ENCODE measurements around the gene TNXB. TPM values are rescaled to one million over a fixed set of nuclear protein-coding genes. Genes with fewer than 3 reads are reported as not detected.

Gene TNXB
- 3.0 and 81.8 TPM in 2 replicates for total RNA-seq

GRCh38 chr6:32109114-32109764 lies at the start of gene TNXB:
Gene TNXB (minus strand): TSS chr6:32109338. CDS start chr6:32098198, 11,140 bp downstream.

GRCh38 chr6:32153564-32154513 lies 44.7 kb upstream of the TNXB start, which contains the start of gene PPT2:
Gene PPT2 (plus strand): TSS chr6:32154141. CDS start chr6:32154595, 454 bp downstream.

GRCh38 chr6:32151863-32152768 lies 43.0 kb upstream of the TNXB start, which contains the start of gene PRRT1:
Gene PRRT1 (minus strand): TSS chr6:32151939. CDS start chr6:32151827, 112 bp downstream.

GRCh38 chr6:32127717-32128592 lies 18.8 kb upstream of the TNXB start, which contains the start of gene ATF6B:
Gene ATF6B (minus strand): TSS chr6:32128246. CDS start chr6:32128207, 39 bp downstream.

GRCh38 chr6:32037598-32038524 lies 71.3 kb downstream of the TNXB start, which contains the start of gene CYP21A2:
Gene CYP21A2 (plus strand): TSS chr6:32038415. CDS start chr6:32038423, 8 bp downstream.

GRCh38 chr6:32014547-32014946 lies 94.6 kb downstream of the TNXB start, which contains the start of gene C4B:
Gene C4B (plus strand): TSS chr6:32014795. CDS start chr6:32014846, 51 bp downstream.

Small RNAs within 50 kb of the gene (small RNA-seq; reads per million reads assigned to genes)
- not detected for gene RNA5SP206 (ENCODE audit: low replicate concordance)

Other genes starting within 250 kb of the TNXB start
- gene NEU1, start 246.5 kb downstream of the TNXB start, total RNA-seq, result 84.3 and 201 TPM in 2 replicates
- gene SLC44A4, start 230.3 kb downstream of the TNXB start, total RNA-seq, result under 0.01 TPM in 1 of 2 replicates, not detected in the other
- gene EHMT2, start 211.6 kb downstream of the TNXB start, total RNA-seq, result 35.0 and 51.1 TPM in 2 replicates
- gene ZBTB12, start 207.3 kb downstream of the TNXB start, total RNA-seq, result 1.4 and 2.8 TPM in 2 replicates
- 0.29 and 14.2 TPM in 2 replicates for gene C2, start 181.6 kb downstream of the TNXB start, total RNA-seq
- gene CFB, start 163.2 kb downstream of the TNXB start, total RNA-seq, result 2.3 and 62.8 TPM in 2 replicates
- gene NELFE, start 150.4 kb downstream of the TNXB start, total RNA-seq, result 125 and 137 TPM in 2 replicates
- gene SKIC2, start 150.2 kb downstream of the TNXB start, total RNA-seq, result 51.0 and 70.0 TPM in 2 replicates
- gene DXO, start 137.2 kb downstream of the TNXB start, total RNA-seq, result 17.3 and 31.7 TPM in 2 replicates
- 1.7 and 10.3 TPM in 2 replicates for gene C4A, start 127.3 kb downstream of the TNXB start, total RNA-seq
- gene C4B, start 94.5 kb downstream of the TNXB start, total RNA-seq, result 1.4 and 6.3 TPM in 2 replicates
- gene CYP21A2, start 70.9 kb downstream of the TNXB start, total RNA-seq, result not detected in 2 replicates
- gene ATF6B, start 18.9 kb upstream of the TNXB start, total RNA-seq, result 28.8 and 39.2 TPM in 2 replicates
- gene FKBPL, start 20.9 kb upstream of the TNXB start, total RNA-seq, result 5.9 and 6.4 TPM in 2 replicates
- 0.29 and 0.44 TPM in 2 replicates for gene PRRT1, start 42.6 kb upstream of the TNXB start, total RNA-seq
- gene PPT2, start 44.8 kb upstream of the TNXB start, total RNA-seq, result 25.8 and 46.8 TPM in 2 replicates
- 0.44 and 0.86 TPM in 2 replicates for gene EGFL8, start 55.3 kb upstream of the TNXB start, total RNA-seq
- 43.3 and 48.4 TPM in 2 replicates for gene AGPAT1, start 66.7 kb upstream of the TNXB start, total RNA-seq
- 24.3 and 35.6 TPM in 2 replicates for gene RNF5, start 69.1 kb upstream of the TNXB start, total RNA-seq
- gene AGER, start 74.9 kb upstream of the TNXB start, total RNA-seq, result 0.29 and 0.66 TPM in 2 replicates
- gene PBX2, start 80.9 kb upstream of the TNXB start, total RNA-seq, result 51.4 and 57.8 TPM in 2 replicates
- 5.5 and 10.9 TPM in 2 replicates for gene GPSM3, start 83.3 kb upstream of the TNXB start, total RNA-seq
- 0.44 and 1.1 TPM in 2 replicates for gene NOTCH4, start 114.7 kb upstream of the TNXB start, total RNA-seq

Measured in placental pericyte (primary cell).